ENCODE measurements around the gene GRIN2C.

- TF ChIP-seq CTCF (IDR thresholded peaks at IDR 0.05) (no peak), POLR2A (IDR thresholded peaks at IDR 0.05) (no peak)
Measured at GRCh38 chr17:74878658-74879057, 19.0 kb upstream of the GRIN2C start.

All from prostate gland (tissue), 2 donors.